Measurements from ENCODE around the gene TSPO. TPM values are rescaled to one million over a fixed set of nuclear protein-coding genes. Genes with fewer than 3 reads are reported as not detected.

Gene TSPO
- total and polyA plus RNA-seq, 2 experiments from 2014 or later = 61.8 to 138 TPM

DNA sequence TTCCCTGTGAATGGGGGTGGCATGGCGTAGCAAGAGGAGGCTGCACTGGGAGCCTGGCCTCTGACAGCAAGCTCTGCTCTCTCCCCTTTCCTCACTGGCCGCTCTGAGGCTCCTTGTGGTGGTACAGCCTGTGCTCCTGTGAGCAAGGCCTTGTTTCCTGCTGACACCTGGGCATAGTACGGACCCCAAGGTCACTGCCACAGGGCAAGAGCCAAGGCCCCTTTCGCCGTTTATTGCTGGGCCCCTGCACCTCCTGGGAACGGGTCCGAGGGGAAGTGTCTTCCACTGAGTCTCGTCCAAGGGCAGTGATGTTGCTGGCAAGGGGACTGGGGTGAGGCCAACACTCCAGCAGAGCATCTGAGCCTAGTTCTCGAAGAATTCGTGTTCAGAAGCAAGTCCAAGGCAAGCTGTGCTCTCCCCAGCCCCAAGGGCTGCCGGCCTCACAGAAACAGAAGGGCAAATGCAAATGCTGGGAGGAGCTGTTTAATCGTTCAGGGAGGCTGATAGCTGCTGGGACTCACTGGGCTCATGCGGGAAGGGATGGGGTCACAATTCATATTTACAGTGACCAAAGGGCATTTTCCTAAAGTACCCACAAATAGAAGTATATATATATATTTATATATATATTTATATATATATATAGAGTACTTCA is 51.5 kb downstream of the TSPO start:
- Histone ChIP-seq H3K27ac (no peak overlapping the region), H3K9me2 (replicated peaks; ENCODE audit: insufficient read depth) (no peaks in the 10 kb centered on the region), H3K27me3 (no peaks in the 10 kb centered on the region), H3K4me1 (ENCODE audit: insufficient read depth) (no peaks in the 10 kb centered on the region), H3K36me3 (replicated peaks; ENCODE audit: insufficient read depth, low read depth) (no peaks in the 10 kb centered on the region), H4K20me1 (ENCODE audit: insufficient read depth, poor library complexity, severe bottlenecking) (no peaks in the 10 kb centered on the region), H3K4me2 (no peak overlapping the region), H3K9me3 (ENCODE audit: low read depth) (no peaks in the 10 kb centered on the region), H3K4me3 (no peak overlapping the region), H2AFZ (no peak overlapping the region), H3K79me2 (no peaks in the 10 kb centered on the region)
- WGBS (ENCODE audit: low lambda C conversion rate, missing lambda C conversion rate) = 75% methylated on average over 13 of the region's 13 CpGs
- no peak for DNase-seq (ENCODE audit: low spot score)
- no peak for TF ChIP-seq EZH2 (IDR thresholded peaks at IDR 0.05; ENCODE audit: borderline replicate concordance)
- TF ChIP-seq EZH2phosphoT487 (IDR thresholded peaks at IDR 0.05; ENCODE audit: low read depth, severe bottlenecking, unreplicated experiment) = no peak
- TF ChIP-seq, protein P1, sequence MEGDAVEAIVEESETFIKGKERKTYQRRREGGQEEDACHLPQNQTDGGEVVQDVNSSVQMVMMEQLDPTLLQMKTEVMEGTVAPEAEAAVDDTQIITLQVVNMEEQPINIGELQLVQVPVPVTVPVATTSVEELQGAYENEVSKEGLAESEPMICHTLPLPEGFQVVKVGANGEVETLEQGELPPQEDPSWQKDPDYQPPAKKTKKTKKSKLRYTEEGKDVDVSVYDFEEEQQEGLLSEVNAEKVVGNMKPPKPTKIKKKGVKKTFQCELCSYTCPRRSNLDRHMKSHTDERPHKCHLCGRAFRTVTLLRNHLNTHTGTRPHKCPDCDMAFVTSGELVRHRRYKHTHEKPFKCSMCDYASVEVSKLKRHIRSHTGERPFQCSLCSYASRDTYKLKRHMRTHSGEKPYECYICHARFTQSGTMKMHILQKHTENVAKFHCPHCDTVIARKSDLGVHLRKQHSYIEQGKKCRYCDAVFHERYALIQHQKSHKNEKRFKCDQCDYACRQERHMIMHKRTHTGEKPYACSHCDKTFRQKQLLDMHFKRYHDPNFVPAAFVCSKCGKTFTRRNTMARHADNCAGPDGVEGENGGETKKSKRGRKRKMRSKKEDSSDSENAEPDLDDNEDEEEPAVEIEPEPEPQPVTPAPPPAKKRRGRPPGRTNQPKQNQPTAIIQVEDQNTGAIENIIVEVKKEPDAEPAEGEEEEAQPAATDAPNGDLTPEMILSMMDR (IDR thresholded peaks at IDR 0.05; ENCODE audit: poor library complexity) = no peak

GRCh38 chr22:43203471-43203981 is 52.2 kb downstream of the TSPO start:
- no peaks in the 10 kb centered on the region for H3K79me2 ChIP-seq
- H3K4me3 ChIP-seq = no peak overlapping the region
- H2AFZ ChIP-seq = no peak overlapping the region
- H3K27ac ChIP-seq = no peak overlapping the region
- H3K9me2 ChIP-seq (replicated peaks; ENCODE audit: insufficient read depth) = no peaks in the 10 kb centered on the region
- no peak overlapping the region for H3K4me2 ChIP-seq
- H3K4me1 ChIP-seq (ENCODE audit: insufficient read depth) = no peaks in the 10 kb centered on the region
- 66% methylated on average over 20 of the region's 20 CpGs for WGBS (ENCODE audit: low lambda C conversion rate, missing lambda C conversion rate)
- no peaks in the 10 kb centered on the region for H3K36me3 ChIP-seq (replicated peaks; ENCODE audit: insufficient read depth, low read depth)
- TF ChIP-seq EZH2 (IDR thresholded peaks at IDR 0.05; ENCODE audit: borderline replicate concordance) (no peak), EZH2phosphoT487 (IDR thresholded peaks at IDR 0.05; ENCODE audit: low read depth, severe bottlenecking, unreplicated experiment) (no peak)
- TF ChIP-seq, protein P1 (IDR thresholded peaks at IDR 0.05; ENCODE audit: poor library complexity) = no peak
- DNase-seq (ENCODE audit: low spot score) = no peak
- no peaks in the 10 kb centered on the region for H3K9me3 ChIP-seq (ENCODE audit: low read depth)
- no peaks in the 10 kb centered on the region for H3K27me3 ChIP-seq
- no peaks in the 10 kb centered on the region for H4K20me1 ChIP-seq (ENCODE audit: insufficient read depth, poor library complexity, severe bottlenecking)

- no peaks in the 10 kb centered on the region for H3K36me3 ChIP-seq (replicated peaks; ENCODE audit: insufficient read depth, low read depth)
- TF ChIP-seq, protein P1 (IDR thresholded peaks at IDR 0.05; ENCODE audit: poor library complexity) = no peak
- TF ChIP-seq EZH2phosphoT487 (IDR thresholded peaks at IDR 0.05; ENCODE audit: low read depth, severe bottlenecking, unreplicated experiment) (no peak), EZH2 (IDR thresholded peaks at IDR 0.05; ENCODE audit: borderline replicate concordance) (no peak)
- 86% methylated on average over 8 of the region's 9 CpGs for WGBS (ENCODE audit: low lambda C conversion rate, missing lambda C conversion rate)
- no peaks in the 10 kb centered on the region for H3K9me2 ChIP-seq (replicated peaks; ENCODE audit: insufficient read depth)
- no peaks in the 10 kb centered on the region for H3K27me3 ChIP-seq
- no peak overlapping the region for H3K4me3 ChIP-seq
- H3K4me2 ChIP-seq = no peak overlapping the region
- no peaks in the 10 kb centered on the region for H3K9me3 ChIP-seq (ENCODE audit: low read depth)
- H2AFZ ChIP-seq = no peak overlapping the region
- DNase-seq (ENCODE audit: low spot score) = no peak
- no peaks in the 10 kb centered on the region for H3K4me1 ChIP-seq (ENCODE audit: insufficient read depth)
- H3K27ac ChIP-seq = no peak overlapping the region
- no peaks in the 10 kb centered on the region for H3K79me2 ChIP-seq
- H4K20me1 ChIP-seq (ENCODE audit: insufficient read depth, poor library complexity, severe bottlenecking) = no peaks in the 10 kb centered on the region
Observed at GRCh38 chr22:43205261-43205691, 53.9 kb downstream of the TSPO start.
